Transverse colon (tissue), 4 donors: Measurements from ENCODE around the gene CALHM4. TPM values are rescaled to one million over a fixed set of nuclear protein-coding genes. Genes with fewer than 3 reads are reported as not detected.

Experiments
- DNase-seq: peaks from one replicate; pipeline ENCODE4 v3.0.0-alpha.2; 2019
- H3K27ac ChIP-seq, 4 donors: fragments of 200-600 bp; sonication (generic); 2 replicates each; pipeline ENCODE4 v1.5.1; 2016 to 2018; ENCODE audit warnings: inconsistent platforms in 4 of 4
- H3K27me3 ChIP-seq: fragments of 200-600 bp; sonication (generic); 2 replicates; pipeline ENCODE4 v1.5.1; 2017; ENCODE audit warnings: inconsistent platforms
- H3K36me3 ChIP-seq, 4 donors: fragments of 200-600 bp; sonication (generic); 2 replicates each; pipeline ENCODE4 v1.5.1; 2017 to 2019; ENCODE audit warnings: inconsistent platforms in 4 of 4
- H3K4me1 ChIP-seq, 4 donors: fragments of 200-600 bp; sonication (generic); 2 replicates each; pipeline ENCODE4 v1.5.1; 2017 to 2020; ENCODE audit warnings: inconsistent platforms in 4 of 4
- H3K4me3 ChIP-seq, 4 donors: fragments of 200-600 bp; sonication (generic); 1 replicate in 1 of 4; 2 replicates in 3 of 4; pipeline versions ENCODE4 v1.5.1 to v1.6.1; 2017 to 2019; ENCODE audit warnings: inconsistent platforms in 4 of 4
- H3K9me3 ChIP-seq, 2 donors: fragments of 200-600 bp; sonication (generic); 2 replicates each; pipeline ENCODE4 v1.5.1; 2017 to 2019; ENCODE audit warnings: inconsistent platforms in 2 of 2
- EP300 ChIP-seq: sonication (generic); formaldehyde crosslinking; IDR thresholded peaks from one replicate; pipeline ENCODE4 v1.6.1; 2017; ENCODE audit warnings: antibody characterized with exemption, low read depth
- POLR2A ChIP-seq: fragments of 450-650 bp; IDR thresholded peaks from one replicate; pipeline ENCODE4 v1.6.1; 2016; ENCODE audit warnings: antibody characterized with exemption, mild to moderate bottlenecking, moderate library complexity
- POLR2AphosphoS5 ChIP-seq, 3 donors: sonication (generic); formaldehyde crosslinking; IDR thresholded peaks; one replicate each; pipeline ENCODE4 v1.6.1; 2016; ENCODE audit warnings: antibody characterized with exemption in 3 of 3
- WGBS, 2 donors: methylation state at CpG; one replicate each; pipeline ENCODE4 v1.1.5; 2018; ENCODE audit warnings: low coverage in 1 of 2; 5-methylcytosine and 5-hydroxymethylcytosine counted together
- in situ Hi-C, 4 donors: fragments of 200-750 bp; cut with MboI; loops; one replicate each; pipeline versions ENCODE4 v1.15.0 to v1.15.1; 2017; ENCODE audit warnings: low sequenced_read_pairs in 3 of 4, low pct_ligation_motif_present in 1 of 4, low pct_unique_long_range_greater_than_20kb in 1 of 4
- intact Hi-C: fragments of 100-400 bp; cut with DNase I; formaldehyde crosslinking; loops from one replicate; pipeline ENCODE4 v1.15.1; 2023; ENCODE audit warnings: low total_unique reads
- total RNA-seq, 4 donors: library from RNA; depleted of rRNA; stranded (reverse); fragments of >200 nt; gene quantifications; one replicate each; pipeline ENCODE4 v1.1.0, GENCODE V29; 2016
- TF ChIP-seq, protein P1 (sequence below), 5 experiments: fragments of 200-600 bp in 3 of 5; fragments of 450-650 bp in 2 of 5; sonication (generic) in 3 of 5; IDR thresholded peaks; 1 replicate in 2 of 5; 2 replicates in 3 of 5; pipeline ENCODE4 v1.5.1; 2016 to 2017; ENCODE audit warnings: antibody characterized with exemption in 5 of 5, inconsistent platforms in 3 of 5, mild to moderate bottlenecking in 2 of 5, moderate library complexity in 1 of 5

CALHM4 gene
- total RNA-seq, 4 donors from 2014 or later, result not detected

DNA sequence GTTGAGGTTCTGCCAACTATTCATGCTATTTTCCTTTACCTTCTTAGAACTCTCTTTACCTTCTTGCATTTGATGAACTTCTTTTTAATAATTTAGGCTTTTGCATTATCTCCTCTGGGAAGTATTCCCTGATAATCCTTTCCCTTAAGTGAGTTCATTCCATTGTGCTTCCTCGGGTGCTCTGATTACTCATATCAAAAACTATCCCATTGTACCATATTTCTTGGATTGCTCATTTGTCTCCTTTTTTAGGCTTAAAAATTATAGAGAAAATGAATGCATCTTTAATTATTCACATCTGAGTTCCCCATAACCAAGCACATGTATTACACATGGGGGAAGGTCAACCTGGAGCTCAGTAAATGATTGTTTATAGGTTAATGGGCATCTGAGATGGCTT is 2.5 kb downstream of the CALHM4 start:
- TF ChIP-seq EP300, result no peak
- no peak for TF ChIP-seq POLR2A
- TF ChIP-seq, protein P1, sequence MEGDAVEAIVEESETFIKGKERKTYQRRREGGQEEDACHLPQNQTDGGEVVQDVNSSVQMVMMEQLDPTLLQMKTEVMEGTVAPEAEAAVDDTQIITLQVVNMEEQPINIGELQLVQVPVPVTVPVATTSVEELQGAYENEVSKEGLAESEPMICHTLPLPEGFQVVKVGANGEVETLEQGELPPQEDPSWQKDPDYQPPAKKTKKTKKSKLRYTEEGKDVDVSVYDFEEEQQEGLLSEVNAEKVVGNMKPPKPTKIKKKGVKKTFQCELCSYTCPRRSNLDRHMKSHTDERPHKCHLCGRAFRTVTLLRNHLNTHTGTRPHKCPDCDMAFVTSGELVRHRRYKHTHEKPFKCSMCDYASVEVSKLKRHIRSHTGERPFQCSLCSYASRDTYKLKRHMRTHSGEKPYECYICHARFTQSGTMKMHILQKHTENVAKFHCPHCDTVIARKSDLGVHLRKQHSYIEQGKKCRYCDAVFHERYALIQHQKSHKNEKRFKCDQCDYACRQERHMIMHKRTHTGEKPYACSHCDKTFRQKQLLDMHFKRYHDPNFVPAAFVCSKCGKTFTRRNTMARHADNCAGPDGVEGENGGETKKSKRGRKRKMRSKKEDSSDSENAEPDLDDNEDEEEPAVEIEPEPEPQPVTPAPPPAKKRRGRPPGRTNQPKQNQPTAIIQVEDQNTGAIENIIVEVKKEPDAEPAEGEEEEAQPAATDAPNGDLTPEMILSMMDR (IDR thresholded peaks at IDR 0.05), result no peak
- TF ChIP-seq POLR2AphosphoS5 (IDR thresholded peaks at IDR 0.05), result no peak
- no peaks in the 10 kb centered on the region for H3K9me3 ChIP-seq
- 89 to 100% methylated on average over 1 of the region's 1 CpG for WGBS, 2 donors
- H3K27ac ChIP-seq, result no peak overlapping the region
- H3K4me1 ChIP-seq, result peaks cover 0 to 2% (median 0%) of the 10 kb centered on the region in 4 donors
- no peak for DNase-seq
- peaks cover 20% of the 10 kb centered on the region for H3K27me3 ChIP-seq
- no peak overlapping the region for H3K4me3 ChIP-seq
- in situ Hi-C loops, result no loop called here
- no peaks in the 10 kb centered on the region for H3K36me3 ChIP-seq
- intact Hi-C loops, result no loop called here

- no peak for TF ChIP-seq EP300
- TF ChIP-seq, protein P1 (IDR thresholded peaks at IDR 0.05), result no peak
- no peak for TF ChIP-seq POLR2A
- no peak for TF ChIP-seq POLR2AphosphoS5 (IDR thresholded peaks at IDR 0.05)
- H3K27me3 ChIP-seq, result peaks cover 12% of the 10 kb centered on the region
- H3K9me3 ChIP-seq, result no peaks in the 10 kb centered on the region
- DNase-seq, result no peak
- WGBS, 2 donors, result 91 to 93% methylated on average over 5 of the region's 5 CpGs
- peaks cover 0 to 4% (median 0%) of the 10 kb centered on the region in 4 donors for H3K4me1 ChIP-seq
- no peak overlapping the region for H3K27ac ChIP-seq
- no peak overlapping the region for H3K4me3 ChIP-seq
- H3K36me3 ChIP-seq, result no peaks in the 10 kb centered on the region
- in situ Hi-C loops, result no loop called here
- intact Hi-C loops, result no loop called here
These were observed 3.4 kb downstream of the CALHM4 start for GRCh38 chr6:116556814-116557415.

DNA sequence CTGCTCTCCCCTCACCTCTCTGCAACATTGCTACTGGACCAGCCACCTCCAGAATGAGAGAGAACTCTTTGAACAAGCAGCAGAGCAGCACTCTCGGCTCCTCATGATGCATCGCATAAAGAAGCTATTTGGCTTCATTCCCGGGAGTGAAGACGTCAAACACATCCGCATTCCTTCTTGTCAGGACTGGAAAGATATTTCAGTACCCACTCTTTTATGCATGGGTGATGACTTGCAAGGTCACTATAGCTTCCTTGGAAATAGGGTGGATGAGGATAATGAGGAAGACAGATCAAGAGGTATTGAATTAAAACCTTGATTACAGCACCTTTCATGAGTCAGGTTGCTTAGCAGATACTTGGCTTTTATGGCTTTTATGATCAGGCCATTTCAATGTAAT is 4.3 kb downstream of the CALHM4 start:
- WGBS, 2 donors, result 37% methylated on average over 5 of the region's 5 CpGs; no CpG with 5 or more reads in 1 of the 2 donors
- in situ Hi-C loops, result no loop called here

DNA sequence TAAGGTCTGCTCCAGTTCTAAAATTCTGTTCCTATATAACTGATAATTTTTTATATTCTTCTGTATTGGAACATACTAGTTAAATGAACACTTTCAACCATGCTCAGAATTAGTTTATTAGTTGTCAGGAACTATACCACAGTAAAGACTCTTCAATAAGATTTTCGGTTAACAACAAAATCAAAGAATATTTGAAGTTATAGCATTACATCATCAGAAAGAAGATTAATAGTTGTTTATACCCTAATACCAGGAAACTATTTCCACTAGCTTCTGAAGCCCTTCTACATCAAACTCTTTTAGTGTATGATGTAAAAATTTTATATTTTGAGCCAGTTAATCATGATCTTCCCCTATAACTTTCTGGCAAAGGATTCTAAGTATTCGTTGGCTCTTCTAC is 6.6 kb downstream of the CALHM4 start:
- H3K27me3 ChIP-seq, result peaks cover 9% of the 10 kb centered on the region
- WGBS, 2 donors, result 79 to 81% methylated on average over 2 of the region's 2 CpGs
- H3K9me3 ChIP-seq, result no peaks in the 10 kb centered on the region
- DNase-seq, result no peak
- no peaks in the 10 kb centered on the region for H3K36me3 ChIP-seq
- no peak overlapping the region for H3K4me3 ChIP-seq
- intact Hi-C loops (no loop called here), in situ Hi-C loops (no loop called here)
- no peak for TF ChIP-seq POLR2AphosphoS5 (IDR thresholded peaks at IDR 0.05)
- TF ChIP-seq POLR2A, result no peak
- TF ChIP-seq, protein P1 (IDR thresholded peaks at IDR 0.05), result no peak
- TF ChIP-seq EP300, result no peak
- peaks cover 0 to 5% (median 0%) of the 10 kb centered on the region in 4 donors for H3K4me1 ChIP-seq
- no peak overlapping the region for H3K27ac ChIP-seq

More for the DNA sequence above, 4.3 kb downstream of the CALHM4 start:
- Histone ChIP-seq H3K27ac (no peak overlapping the region), H3K27me3 (peaks cover 5% of the 10 kb centered on the region), H3K36me3 (no peaks in the 10 kb centered on the region), H3K9me3 (no peaks in the 10 kb centered on the region), H3K4me3 (no peak overlapping the region), H3K4me1 (peaks cover 0 to 4% (median 0%) of the 10 kb centered on the region in 4 donors)
- intact Hi-C loops, result no loop called here
- peak in 2 of 3 donors; percentile 22 to 27 for TF ChIP-seq POLR2AphosphoS5 (IDR thresholded peaks at IDR 0.05)
- TF ChIP-seq EP300, result no peak
- DNase-seq, result no peak
